ENCODE measurements around the gene METTL15. TPM values are rescaled to one million over a fixed set of nuclear protein-coding genes. Genes with fewer than 3 reads are reported as not detected.

METTL15 gene
- total RNA-seq, 1 experiment from 2014 or later, result 9.1 TPM

DNA sequence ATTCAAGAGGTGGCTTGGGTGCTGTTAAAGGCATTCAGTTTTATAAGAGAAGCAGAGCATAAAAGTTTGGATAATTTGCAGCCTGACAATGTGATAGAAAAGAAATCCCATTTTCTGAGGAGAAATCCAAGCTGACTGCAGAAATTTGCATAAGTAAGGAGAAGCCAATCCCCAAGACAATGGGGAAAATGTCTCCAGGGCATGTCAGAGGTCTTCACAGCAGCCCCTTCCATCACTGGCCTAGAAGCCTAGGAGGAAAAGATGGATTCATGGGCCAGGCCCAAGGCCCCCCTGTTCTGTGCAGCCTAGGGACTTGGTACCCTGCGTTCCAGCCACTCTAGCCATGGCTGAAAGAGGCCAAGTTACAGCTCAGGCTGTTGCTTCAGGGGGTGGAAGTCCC is 207.3 kb downstream of the METTL15 start:
- no peak for DNase-seq
- H3K56ac ChIP-seq (ENCODE audit: insufficient read length, low read depth, low read length), result no peak overlapping the region
- Mint-ChIP-seq H3K4me3 (no peak overlapping the region), H3K27ac (0 out of 7 replicates have a peak overlapping the region, but pooled peaks of 1 of the 3 experiments have one; percentile 14), H3K4me1 (peaks cover 7% of the 10 kb centered on the region in 2 experiments), H3K27me3 (ENCODE audit: low read depth) (no peaks in the 10 kb centered on the region), H3K9me3 (no peaks in the 10 kb centered on the region; a peak in 1 of 5 replicates), H3K36me3 (ENCODE audit: insufficient read depth in 1 of 3, low read depth in 3 of 3) (peaks cover 9 to 29% (median 22%) of the 10 kb centered on the region in 3 experiments)
- H3K4ac ChIP-seq (ENCODE audit: low read depth, low read length), result no peak overlapping the region
- no peak overlapping the region for H4K91ac ChIP-seq (ENCODE audit: insufficient read length, low read depth, low read length)
- no peak overlapping the region; the same call in 1 of the 2 replicates for H3K14ac ChIP-seq (ENCODE audit: insufficient read depth, low read length)
- H3K79me2 ChIP-seq (ENCODE audit: insufficient read depth, low read length), result no peaks in the 10 kb centered on the region
- H2BK120ac ChIP-seq (ENCODE audit: low read depth, low read length, poor library complexity, severe bottlenecking), result no peak overlapping the region
- no peak overlapping the region for H2BK5ac ChIP-seq (ENCODE audit: insufficient read length, low read length)
- no CpG with 5 or more reads among the region's 1 CpG for WGBS (ENCODE audit: extremely low coverage, insufficient read length, low lambda C conversion rate)
- H2BK12ac ChIP-seq (ENCODE audit: insufficient read length, low read depth, low read length), result no peak overlapping the region
- H2AFZ ChIP-seq (ENCODE audit: low read length), result no peak overlapping the region
- no peaks in the 10 kb centered on the region for H3K9me3 ChIP-seq (ENCODE audit: control insufficient read depth, low read depth, low read length)
- no peaks in the 10 kb centered on the region for H4K20me1 ChIP-seq (ENCODE audit: control insufficient read depth, insufficient read depth, insufficient read length)
- no peaks in the 10 kb centered on the region for H3K4me1 ChIP-seq (ENCODE audit: insufficient read depth, low read length)
- no peak overlapping the region for H4K5ac ChIP-seq (ENCODE audit: insufficient read length, low read depth, low read length)
- H2AK5ac ChIP-seq (ENCODE audit: insufficient read length, low read length), result no peak overlapping the region
- no peak overlapping the region for H3K4me2 ChIP-seq (ENCODE audit: insufficient read depth, insufficient read length, low read length)
- H3K23ac ChIP-seq (ENCODE audit: insufficient read length, low read depth, low read length), result no peak overlapping the region
- no peak overlapping the region for H3T11ph ChIP-seq (ENCODE audit: low read length)
- H3K23me2 ChIP-seq (ENCODE audit: insufficient read length, low read depth, low read length, poor library complexity, severe bottlenecking), result no peaks in the 10 kb centered on the region
- no peak overlapping the region for H4K8ac ChIP-seq (replicated peaks; ENCODE audit: insufficient read length, low read depth, low read length)
- TF ChIP-seq, protein P1, sequence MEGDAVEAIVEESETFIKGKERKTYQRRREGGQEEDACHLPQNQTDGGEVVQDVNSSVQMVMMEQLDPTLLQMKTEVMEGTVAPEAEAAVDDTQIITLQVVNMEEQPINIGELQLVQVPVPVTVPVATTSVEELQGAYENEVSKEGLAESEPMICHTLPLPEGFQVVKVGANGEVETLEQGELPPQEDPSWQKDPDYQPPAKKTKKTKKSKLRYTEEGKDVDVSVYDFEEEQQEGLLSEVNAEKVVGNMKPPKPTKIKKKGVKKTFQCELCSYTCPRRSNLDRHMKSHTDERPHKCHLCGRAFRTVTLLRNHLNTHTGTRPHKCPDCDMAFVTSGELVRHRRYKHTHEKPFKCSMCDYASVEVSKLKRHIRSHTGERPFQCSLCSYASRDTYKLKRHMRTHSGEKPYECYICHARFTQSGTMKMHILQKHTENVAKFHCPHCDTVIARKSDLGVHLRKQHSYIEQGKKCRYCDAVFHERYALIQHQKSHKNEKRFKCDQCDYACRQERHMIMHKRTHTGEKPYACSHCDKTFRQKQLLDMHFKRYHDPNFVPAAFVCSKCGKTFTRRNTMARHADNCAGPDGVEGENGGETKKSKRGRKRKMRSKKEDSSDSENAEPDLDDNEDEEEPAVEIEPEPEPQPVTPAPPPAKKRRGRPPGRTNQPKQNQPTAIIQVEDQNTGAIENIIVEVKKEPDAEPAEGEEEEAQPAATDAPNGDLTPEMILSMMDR (conservative IDR thresholded peaks at IDR 0.05), result no peak
- no peak overlapping the region for H3K9ac ChIP-seq (ENCODE audit: extremely low read depth, insufficient read length, low read length)
- no peaks in the 10 kb centered on the region for H3K79me1 ChIP-seq (ENCODE audit: insufficient read depth, low read depth, low read length, poor library complexity, severe bottlenecking)
- no peak overlapping the region for H2BK20ac ChIP-seq (ENCODE audit: low read depth, low read length, poor library complexity, severe bottlenecking)
- no peak overlapping the region for H2BK15ac ChIP-seq (ENCODE audit: low read depth, low read length)
- H3K18ac ChIP-seq (ENCODE audit: insufficient read length, low read depth, low read length), result no peak overlapping the region
- no peak overlapping the region for H3K27ac ChIP-seq (ENCODE audit: insufficient read length, low read depth, low read length)
- H3K27me3 ChIP-seq (ENCODE audit: insufficient read depth, low read length), result no peaks in the 10 kb centered on the region
